PC-3 (cell line): ENCODE results near the gene IFNA21.

Source experiments
- CTCF ChIP-seq: fragments of 300-600 bp; sonication (generic); conservative IDR thresholded peaks from 2 replicates; pipeline ENCODE4 v1.5.1; 2017; ENCODE audit warnings: antibody characterized with exemption, low read depth, mild to moderate bottlenecking, low read length
- EZH2 ChIP-seq: fragments of 300-600 bp; sonication (generic); IDR thresholded peaks from one replicate; pipeline ENCODE4 v1.6.1; 2017; ENCODE audit warnings: antibody characterized with exemption, mild to moderate bottlenecking, low read length; ENCODE audit not compliant: unreplicated experiment

- no peak for TF ChIP-seq CTCF
- no peak for TF ChIP-seq EZH2
Measured at GRCh38 chr9:21137020-21137419, 29.4 kb downstream of the IFNA21 start.
